Skeletal muscle satellite cell (primary cell): ENCODE measurements around the gene MMS19. TPM values are rescaled to one million over a fixed set of nuclear protein-coding genes. Genes with fewer than 3 reads are reported as not detected.

Experiments used
- H3K27me3 ChIP-seq: 2 replicates; pipeline ENCODE4 v1.7.0; 2013; ENCODE audit warnings: low read length; ENCODE audit not compliant: control insufficient read depth, insufficient read depth
- H3K36me3 ChIP-seq: 2 replicates; pipeline ENCODE4 v1.7.0; 2013; ENCODE audit warnings: mild to moderate bottlenecking, control low read depth, low read length; ENCODE audit not compliant: insufficient read depth
- H3K4me1 ChIP-seq: 2 replicates; pipeline ENCODE4 v1.7.0; 2013; ENCODE audit warnings: low read length; ENCODE audit not compliant: control insufficient read depth, insufficient read depth
- H3K4me2 ChIP-seq: 2 replicates; pipeline ENCODE4 v1.7.0; 2013; ENCODE audit warnings: mild to moderate bottlenecking, low read length
- H3K4me3 ChIP-seq: 2 replicates; pipeline ENCODE4 v1.7.0; 2013; ENCODE audit warnings: low read length
- H3K9ac ChIP-seq: 2 replicates; pipeline ENCODE4 v1.7.0; 2013; ENCODE audit warnings: mild to moderate bottlenecking, low read depth, low read length, moderate library complexity
- H3K9me3 ChIP-seq: replicated peaks from 2 replicates; pipeline ENCODE4 v1.7.0; 2013; ENCODE audit warnings: mild to moderate bottlenecking, control low read depth, low read length
- total RNA-seq: library from RNA; depleted of rRNA; stranded (reverse); fragments of >200 nt; gene quantifications from 2 replicates; pipeline ENCODE4 v1.2.3, GENCODE V29; 2012; rRNA removed

MMS19 gene, protein sequence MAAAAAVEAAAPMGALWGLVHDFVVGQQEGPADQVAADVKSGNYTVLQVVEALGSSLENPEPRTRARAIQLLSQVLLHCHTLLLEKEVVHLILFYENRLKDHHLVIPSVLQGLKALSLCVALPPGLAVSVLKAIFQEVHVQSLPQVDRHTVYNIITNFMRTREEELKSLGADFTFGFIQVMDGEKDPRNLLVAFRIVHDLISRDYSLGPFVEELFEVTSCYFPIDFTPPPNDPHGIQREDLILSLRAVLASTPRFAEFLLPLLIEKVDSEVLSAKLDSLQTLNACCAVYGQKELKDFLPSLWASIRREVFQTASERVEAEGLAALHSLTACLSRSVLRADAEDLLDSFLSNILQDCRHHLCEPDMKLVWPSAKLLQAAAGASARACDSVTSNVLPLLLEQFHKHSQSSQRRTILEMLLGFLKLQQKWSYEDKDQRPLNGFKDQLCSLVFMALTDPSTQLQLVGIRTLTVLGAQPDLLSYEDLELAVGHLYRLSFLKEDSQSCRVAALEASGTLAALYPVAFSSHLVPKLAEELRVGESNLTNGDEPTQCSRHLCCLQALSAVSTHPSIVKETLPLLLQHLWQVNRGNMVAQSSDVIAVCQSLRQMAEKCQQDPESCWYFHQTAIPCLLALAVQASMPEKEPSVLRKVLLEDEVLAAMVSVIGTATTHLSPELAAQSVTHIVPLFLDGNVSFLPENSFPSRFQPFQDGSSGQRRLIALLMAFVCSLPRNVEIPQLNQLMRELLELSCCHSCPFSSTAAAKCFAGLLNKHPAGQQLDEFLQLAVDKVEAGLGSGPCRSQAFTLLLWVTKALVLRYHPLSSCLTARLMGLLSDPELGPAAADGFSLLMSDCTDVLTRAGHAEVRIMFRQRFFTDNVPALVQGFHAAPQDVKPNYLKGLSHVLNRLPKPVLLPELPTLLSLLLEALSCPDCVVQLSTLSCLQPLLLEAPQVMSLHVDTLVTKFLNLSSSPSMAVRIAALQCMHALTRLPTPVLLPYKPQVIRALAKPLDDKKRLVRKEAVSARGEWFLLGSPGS
- total RNA-seq, result 70.6 and 74.3 TPM in 2 replicates

DNA sequence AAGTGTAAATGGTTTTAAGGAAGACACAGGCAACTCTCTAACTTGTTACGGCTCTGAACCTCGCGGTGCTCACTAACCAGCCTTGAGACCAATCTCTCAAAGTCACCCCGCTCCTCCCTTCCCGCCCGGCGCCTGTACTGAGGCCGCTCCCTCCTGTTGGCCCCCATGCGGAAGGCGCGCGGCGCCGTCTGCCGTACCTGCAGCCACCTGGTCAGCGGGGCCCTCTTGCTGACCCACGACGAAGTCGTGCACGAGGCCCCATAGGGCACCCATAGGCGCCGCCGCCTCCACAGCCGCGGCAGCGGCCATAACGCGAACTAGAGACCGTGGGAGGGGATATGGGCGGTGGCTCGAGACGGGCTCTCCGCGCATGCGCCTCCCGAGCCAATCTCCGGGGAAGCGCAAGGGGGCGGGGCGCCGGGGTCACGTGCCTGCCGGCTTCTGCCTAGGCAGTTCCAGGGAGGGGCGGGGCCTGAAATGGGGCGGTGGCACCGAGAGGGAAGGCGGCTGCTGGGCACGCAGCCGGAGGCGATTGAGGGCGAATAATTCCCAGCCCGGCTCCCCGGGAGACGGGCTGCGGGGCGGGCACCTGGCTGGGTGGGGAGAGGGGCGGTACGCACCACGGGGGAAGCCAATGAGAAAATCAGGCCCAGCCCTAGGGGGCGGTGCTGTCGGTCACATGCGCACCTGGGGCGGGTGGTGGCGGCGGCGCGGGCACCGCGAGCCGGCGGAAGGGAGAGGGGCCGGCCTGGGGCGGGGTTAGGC lies at the start of gene MMS19:
Gene MMS19, minus strand, starts transcription at position 347 of the 765 bp plus-strand sequence. Its CDS starts 38 bp downstream, at position 309.
- Histone ChIP-seq H3K9me3 (no peaks in the 10 kb centered on the region), H3K4me1 (peaks cover 25% of the 10 kb centered on the region)

DNA sequence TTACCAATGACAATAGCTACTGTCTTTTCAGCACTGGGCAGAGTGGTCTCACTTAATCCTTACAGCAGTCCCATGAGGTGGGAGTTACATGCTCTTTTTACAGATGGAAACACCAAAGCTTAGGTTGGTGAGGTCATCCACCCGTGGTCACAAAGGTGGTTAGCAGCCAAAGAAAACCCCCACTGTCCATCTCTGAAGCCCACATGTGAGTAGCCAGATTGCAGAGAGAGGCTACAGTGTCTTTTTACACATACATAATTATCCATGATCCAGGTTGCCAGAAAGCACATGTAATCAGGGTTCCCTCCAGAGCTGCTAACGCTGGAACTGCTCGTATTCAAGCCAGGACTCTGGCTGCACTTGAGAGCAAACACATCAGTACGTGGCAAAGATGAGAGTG lies 49.7 kb upstream of the MMS19 start:
- Histone ChIP-seq H3K4me2 (no peak overlapping the region), H3K4me1 (peaks cover 33% of the 10 kb centered on the region), H3K36me3 (no peaks in the 10 kb centered on the region), H3K4me3 (no peak overlapping the region), H3K27me3 (no peaks in the 10 kb centered on the region), H3K9ac (no peak overlapping the region), H3K9me3 (no peaks in the 10 kb centered on the region)

More for the DNA sequence above, at the start of gene MMS19:
- no peaks in the 10 kb centered on the region for H3K36me3 ChIP-seq
- H3K4me2 ChIP-seq, result peak within 1 kb of the TSS; percentile 97
- H3K27me3 ChIP-seq, result no peaks in the 10 kb centered on the region
- H3K9ac ChIP-seq, result peak within 1 kb of the TSS; percentile 92
- peak within 1 kb of the TSS; percentile 92 for H3K4me3 ChIP-seq

DNA sequence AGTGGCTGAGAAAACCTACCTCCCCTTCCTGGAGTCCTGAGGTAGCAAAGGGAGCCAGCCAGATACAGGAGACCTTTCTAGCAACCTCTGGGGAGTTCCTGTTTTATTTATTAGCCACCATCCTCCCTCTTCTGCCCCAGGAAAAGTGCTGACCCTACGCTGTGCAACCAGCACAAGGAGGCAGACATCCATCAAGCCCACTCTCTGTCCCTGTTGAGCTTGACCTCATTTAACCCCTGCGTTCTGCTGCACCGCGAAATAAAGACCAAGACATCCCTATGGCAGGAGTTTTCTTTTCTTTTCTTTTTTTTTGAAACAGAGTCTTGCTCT lies 49.0 kb upstream of the MMS19 start:
- Histone ChIP-seq H3K4me3 (no peak overlapping the region), H3K9me3 (no peaks in the 10 kb centered on the region), H3K4me2 (no peak overlapping the region), H3K9ac (no peak overlapping the region), H3K36me3 (no peaks in the 10 kb centered on the region), H3K4me1 (peaks cover 41% of the 10 kb centered on the region), H3K27me3 (no peaks in the 10 kb centered on the region)

DNA sequence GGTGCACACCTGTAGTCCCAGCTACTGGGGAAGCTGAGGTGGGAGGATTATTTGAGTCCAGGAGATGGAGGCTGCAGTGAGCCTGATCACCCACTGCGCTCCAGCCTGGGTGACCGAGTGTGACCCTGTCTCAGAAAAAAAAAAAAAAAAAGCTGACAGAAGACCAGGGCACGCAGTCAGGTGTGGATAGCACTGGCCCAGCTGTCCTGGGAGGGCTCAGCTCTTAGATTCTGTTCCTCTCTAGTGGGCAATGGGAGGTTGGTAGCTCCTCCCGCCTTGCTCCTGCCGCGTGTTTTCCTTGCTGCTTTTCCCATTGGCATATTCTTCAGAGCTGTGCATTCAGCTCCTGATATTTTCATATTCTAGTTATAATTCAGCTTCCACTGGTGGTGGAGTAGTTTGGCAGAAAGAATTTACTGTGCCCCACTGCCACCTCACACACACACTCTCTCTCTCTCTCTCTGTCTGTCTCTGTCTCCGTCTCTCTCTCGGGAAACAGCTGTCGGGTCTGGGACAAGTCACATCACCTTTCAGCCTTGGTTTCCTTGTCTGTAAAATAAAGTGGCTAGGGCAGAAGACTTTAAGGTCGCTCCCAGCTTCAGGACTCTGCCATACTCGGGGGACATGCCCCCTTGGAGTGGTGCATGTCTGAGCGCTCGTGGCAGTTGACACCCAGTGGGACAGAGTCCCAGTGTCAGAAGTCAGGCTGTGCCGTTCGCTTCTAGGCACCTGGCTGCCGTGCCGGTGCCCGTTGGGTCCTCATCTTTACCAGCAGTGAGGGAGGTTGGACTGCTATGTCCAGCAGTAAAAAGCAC lies 48.4 kb upstream of the MMS19 start:
- no peaks in the 10 kb centered on the region for H3K36me3 ChIP-seq
- no peaks in the 10 kb centered on the region for H3K27me3 ChIP-seq
- peak overlapping the region; percentile 44 for H3K4me2 ChIP-seq
- H3K9ac ChIP-seq, result no peak overlapping the region
- no peaks in the 10 kb centered on the region for H3K9me3 ChIP-seq
- H3K4me3 ChIP-seq, result no peak overlapping the region
- H3K4me1 ChIP-seq, result peaks cover 46% of the 10 kb centered on the region

DNA sequence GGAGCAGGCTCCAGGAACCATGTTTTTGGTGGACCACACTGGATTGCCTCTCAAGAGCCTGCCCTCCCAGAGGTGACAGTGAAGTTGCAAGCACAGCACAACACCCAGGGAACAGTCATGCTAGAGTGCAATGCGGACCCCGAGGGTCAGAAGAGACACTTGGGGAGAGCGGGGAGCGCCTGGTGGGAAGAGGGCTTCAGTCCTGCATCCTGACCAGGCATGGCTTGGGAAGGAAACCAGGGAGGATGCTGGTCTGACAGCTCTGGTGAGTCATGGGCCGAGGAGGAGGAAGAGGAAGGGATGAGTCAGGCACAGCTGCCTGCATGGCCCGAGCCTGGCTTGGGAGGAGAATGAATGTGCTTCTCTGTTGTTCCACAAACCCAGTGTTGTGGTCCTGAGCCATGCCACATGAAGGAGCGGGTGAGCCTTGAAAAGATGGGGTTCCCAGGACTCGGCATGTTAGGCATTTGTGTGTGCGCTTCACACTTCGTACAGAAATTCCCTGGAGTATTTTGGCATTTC lies 44.9 kb upstream of the MMS19 start:
- H3K9ac ChIP-seq, result peak overlapping the region; percentile 61
- H3K4me3 ChIP-seq, result peak overlapping the region; percentile 32
- H3K4me1 ChIP-seq, result peaks cover 71% of the 10 kb centered on the region

DNA sequence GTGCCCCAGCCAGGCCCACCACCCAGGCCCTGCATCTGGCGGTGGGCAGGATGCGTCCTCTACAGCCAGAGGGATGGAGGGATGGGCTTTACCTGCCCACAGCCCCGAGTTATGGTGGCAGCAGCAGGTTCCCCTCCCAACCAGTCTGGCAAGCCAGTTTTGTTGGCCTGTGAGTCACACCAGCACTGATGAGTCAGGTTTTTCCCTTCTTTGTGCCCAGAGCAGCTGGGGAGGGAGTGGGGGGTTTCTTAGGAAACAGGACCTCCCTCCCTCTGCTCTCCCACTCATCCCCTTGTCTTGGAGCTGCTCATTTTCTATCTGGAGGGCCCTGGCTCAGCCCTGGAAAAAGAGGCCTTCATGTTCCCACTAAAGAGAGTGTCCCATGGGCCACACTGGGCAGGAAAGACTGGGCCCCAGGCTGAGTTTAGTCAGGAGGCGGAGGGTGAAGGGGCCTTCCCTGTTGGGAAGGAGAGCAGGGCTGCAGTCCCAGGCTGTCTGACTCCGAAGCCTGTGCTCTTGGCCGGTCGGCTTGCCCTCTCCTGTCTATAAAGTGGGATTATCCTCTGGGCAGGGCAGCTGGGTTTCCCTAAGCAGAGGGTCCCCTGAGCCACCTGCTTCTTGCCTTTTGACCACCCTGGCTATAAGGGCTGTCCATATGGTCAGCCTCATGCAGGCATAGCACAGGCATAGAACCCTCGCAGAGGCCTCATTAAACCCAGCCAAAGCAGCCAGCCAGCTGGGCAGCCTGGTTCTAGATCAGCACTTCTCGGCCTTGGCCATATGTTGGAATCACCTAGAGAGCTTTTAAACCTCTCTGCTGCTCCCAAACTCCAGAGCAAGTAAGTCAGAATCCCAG lies 44.2 kb upstream of the MMS19 start:
- H3K4me2 ChIP-seq, result peak overlapping the region; percentile 66
- peaks cover 72% of the 10 kb centered on the region for H3K4me1 ChIP-seq
- H3K27me3 ChIP-seq, result no peaks in the 10 kb centered on the region
- H3K9ac ChIP-seq, result peak overlapping the region; percentile 61
- H3K36me3 ChIP-seq, result no peaks in the 10 kb centered on the region
- H3K4me3 ChIP-seq, result peak overlapping the region; percentile 35
- H3K9me3 ChIP-seq, result no peaks in the 10 kb centered on the region

More for the DNA sequence above, 44.9 kb upstream of the MMS19 start:
- H3K4me2 ChIP-seq, result peak overlapping the region; percentile 66
- no peaks in the 10 kb centered on the region for H3K9me3 ChIP-seq
- H3K36me3 ChIP-seq, result no peaks in the 10 kb centered on the region
- no peaks in the 10 kb centered on the region for H3K27me3 ChIP-seq

DNA sequence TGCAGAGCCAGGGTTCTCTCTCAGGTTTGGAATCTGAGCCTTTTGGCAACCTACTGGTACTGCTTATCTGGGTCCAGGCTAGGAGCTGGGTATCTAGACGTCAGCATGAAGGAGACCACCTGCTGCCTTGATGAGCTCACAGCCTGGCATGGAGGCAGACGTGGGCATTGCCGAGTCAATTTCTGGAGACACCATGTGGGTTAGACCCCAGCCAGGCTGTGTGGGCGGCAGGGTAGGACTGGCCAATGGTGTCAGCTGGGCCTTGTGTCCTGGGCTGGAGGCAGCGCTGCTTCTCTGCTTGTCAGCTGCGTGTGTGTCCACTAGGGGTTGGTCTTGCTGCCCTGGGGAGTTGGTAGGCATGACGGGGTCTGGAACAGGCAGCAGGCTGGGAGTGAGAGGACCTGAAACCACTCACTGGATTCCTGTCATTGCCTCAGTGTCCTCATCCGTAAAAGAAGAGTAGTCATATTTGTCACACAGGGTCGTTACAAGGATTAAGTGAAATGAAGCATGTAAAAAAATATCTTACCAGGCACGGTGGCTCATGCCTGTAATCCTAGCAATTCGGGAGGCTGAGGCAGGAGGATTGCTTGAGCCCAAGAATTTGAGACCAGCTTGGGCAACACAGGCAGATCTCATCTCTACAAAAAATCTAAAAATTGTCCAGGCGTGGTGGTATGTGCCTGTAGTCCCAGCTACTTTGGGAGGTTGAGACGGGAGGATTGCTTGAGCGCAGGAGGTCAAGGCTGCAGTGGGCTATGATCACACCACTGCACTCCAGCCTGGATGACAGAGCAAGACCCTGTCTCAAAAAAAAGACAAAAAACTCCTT lies 42.7 kb upstream of the MMS19 start:
- Histone ChIP-seq H3K36me3 (no peaks in the 10 kb centered on the region), H3K4me1 (peaks cover 61% of the 10 kb centered on the region), H3K9me3 (no peaks in the 10 kb centered on the region), H3K4me2 (peak overlapping the region; percentile 31), H3K4me3 (no peak overlapping the region), H3K27me3 (no peaks in the 10 kb centered on the region), H3K9ac (peak overlapping the region; percentile 7)

DNA sequence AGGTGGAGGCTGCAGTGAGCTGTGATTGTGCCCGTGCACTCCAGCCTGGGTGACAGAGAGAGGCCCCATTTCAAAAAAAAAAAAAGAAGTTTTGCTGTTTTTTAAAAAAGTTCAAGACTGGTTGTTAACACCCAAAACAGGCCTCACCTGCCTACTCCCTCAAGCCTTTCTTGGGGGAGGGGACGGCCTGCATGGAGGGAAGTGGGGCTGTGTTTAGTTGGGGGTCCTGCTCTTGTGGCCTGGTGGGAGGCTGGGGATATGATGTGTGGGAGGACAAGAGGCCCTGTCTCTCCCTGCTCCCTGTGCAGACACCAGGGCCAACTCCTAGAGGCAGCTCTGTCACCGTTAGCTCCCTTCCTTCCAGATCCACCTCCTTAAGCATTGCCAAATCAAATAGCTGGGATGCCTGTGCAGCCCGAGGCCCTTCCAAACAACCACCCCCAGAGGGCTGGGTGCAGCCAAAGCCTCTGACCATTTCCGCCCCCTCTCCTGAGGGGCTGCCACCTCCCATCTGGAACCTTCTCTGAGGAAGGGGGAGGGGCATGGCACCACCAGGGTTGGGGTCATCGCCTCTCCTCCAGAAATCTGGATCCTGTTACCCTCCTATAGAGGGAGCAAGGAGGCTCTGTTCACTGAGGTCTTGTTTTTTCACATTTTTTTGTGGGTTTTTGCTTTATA lies 41.4 kb upstream of the MMS19 start:
- no peak overlapping the region for H3K9ac ChIP-seq
- no peaks in the 10 kb centered on the region for H3K9me3 ChIP-seq
- no peak overlapping the region for H3K4me3 ChIP-seq
- no peaks in the 10 kb centered on the region for H3K27me3 ChIP-seq
- no peaks in the 10 kb centered on the region for H3K36me3 ChIP-seq
- H3K4me1 ChIP-seq, result peaks cover 61% of the 10 kb centered on the region
- peak overlapping the region; percentile 20 for H3K4me2 ChIP-seq

DNA sequence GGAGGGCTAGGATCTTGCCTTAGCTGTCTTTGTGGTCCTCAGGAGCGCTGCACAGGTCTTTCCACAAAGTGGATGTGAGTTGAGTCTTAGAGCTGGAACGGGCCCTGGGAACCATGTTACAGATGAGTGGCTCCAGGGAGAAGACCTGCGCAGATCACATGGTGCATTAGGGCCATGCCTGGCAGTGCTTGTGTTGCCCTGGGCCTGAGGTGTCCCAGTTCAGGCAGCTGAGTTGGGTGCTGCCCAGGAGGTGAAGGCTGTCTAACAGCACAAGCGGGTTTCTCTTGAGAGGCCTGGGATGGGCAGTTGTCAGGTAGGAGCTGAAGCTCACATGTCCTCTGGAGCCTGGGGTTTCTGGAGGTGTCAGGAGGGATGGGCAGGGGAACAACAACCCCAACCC lies 40.6 kb upstream of the MMS19 start:
- H3K4me3 ChIP-seq, result no peak overlapping the region

More for the DNA sequence above, 40.6 kb upstream of the MMS19 start:
- H3K36me3 ChIP-seq, result no peaks in the 10 kb centered on the region
- no peaks in the 10 kb centered on the region for H3K9me3 ChIP-seq
- no peaks in the 10 kb centered on the region for H3K27me3 ChIP-seq
- H3K4me2 ChIP-seq, result peak overlapping the region; percentile 15
- H3K4me1 ChIP-seq, result peaks cover 56% of the 10 kb centered on the region
- no peak overlapping the region for H3K9ac ChIP-seq
